Progenitor cell of endocrine pancreas (in vitro differentiated cells): ENCODE data around the gene CCDC190. TPM values are rescaled to one million over a fixed set of nuclear protein-coding genes. Genes with fewer than 3 reads are reported as not detected.

ENCODE experiments used
- DNase-seq: peaks from one replicate; pipeline ENCODE4 v3.0.0; 2021; ENCODE audit warnings: low spot score; ENCODE audit not compliant: unreplicated experiment
- H3K27ac Mint-ChIP-seq: 2 replicates; pipeline ENCODE4 v1.8.0; 2021; ENCODE audit warnings: mild to moderate bottlenecking, moderate library complexity, mixed read lengths
- H3K27me3 Mint-ChIP-seq: 2 replicates; pipeline ENCODE4 v1.8.0; 2021; ENCODE audit warnings: mixed read lengths
- H3K36me3 Mint-ChIP-seq: 2 replicates; pipeline ENCODE4 v1.8.0; 2022; ENCODE audit warnings: mixed read lengths; ENCODE audit not compliant: insufficient read depth
- H3K4me1 Mint-ChIP-seq: 2 replicates; pipeline ENCODE4 v1.8.0; 2021; ENCODE audit warnings: low read depth, mixed read lengths
- H3K4me3 Mint-ChIP-seq: 2 replicates; pipeline ENCODE4 v1.8.0; 2021; ENCODE audit warnings: low read depth, mild to moderate bottlenecking, moderate library complexity, mixed read lengths
- H3K9me3 Mint-ChIP-seq: 2 replicates; pipeline ENCODE4 v1.8.0; 2021; ENCODE audit warnings: low read depth, mixed read lengths
- CTCF ChIP-seq: fragments of 200-600 bp; sonication (generic); IDR thresholded peaks from one replicate; pipeline ENCODE4 v1.5.0; 2021; ENCODE audit warnings: antibody characterized with exemption, mild to moderate bottlenecking; ENCODE audit not compliant: unreplicated experiment
- total RNA-seq: library from RNA; stranded (reverse); gene quantifications from 2 replicates; pipeline ENCODE4 v1.2.1, GENCODE V29; 2021

CCDC190 gene
- total RNA-seq, 1 donor from 2014 or later, result 0.19 TPM

- no peak for DNase-seq
- Mint-ChIP-seq H3K4me1 (peaks cover 19% of the 10 kb centered on the region), H3K36me3 (no peaks in the 10 kb centered on the region), H3K27ac (no peak overlapping the region), H3K9me3 (no peaks in the 10 kb centered on the region), H3K4me3 (no peak overlapping the region), H3K27me3 (no peaks in the 10 kb centered on the region)
- no peak for TF ChIP-seq CTCF
Measured at GRCh38 chr1:162901243-162901642, 40.3 kb upstream of the CCDC190 start.

GRCh38 chr1:162899422-162900146 lies 38.6 kb upstream of the CCDC190 start:
- Mint-ChIP-seq H3K9me3 (no peaks in the 10 kb centered on the region), H3K4me3 (no peak overlapping the region), H3K4me1 (peaks cover 11% of the 10 kb centered on the region), H3K27me3 (no peaks in the 10 kb centered on the region), H3K27ac (no peak overlapping the region), H3K36me3 (no peaks in the 10 kb centered on the region)
- DNase-seq, result no peak
- TF ChIP-seq CTCF, result no peak

GRCh38 chr1:162893612-162893908 lies 32.6 kb upstream of the CCDC190 start:
- no peak overlapping the region for H3K27ac Mint-ChIP-seq
- H3K36me3 Mint-ChIP-seq, result no peaks in the 10 kb centered on the region
- DNase-seq, result no peak
- peaks cover 12% of the 10 kb centered on the region for H3K4me1 Mint-ChIP-seq
- no peaks in the 10 kb centered on the region for H3K9me3 Mint-ChIP-seq
- H3K27me3 Mint-ChIP-seq, result no peaks in the 10 kb centered on the region
- H3K4me3 Mint-ChIP-seq, result no peak overlapping the region
- TF ChIP-seq CTCF, result no peak

- DNase-seq, result no peak
- no peaks in the 10 kb centered on the region for H3K36me3 Mint-ChIP-seq
- H3K27ac Mint-ChIP-seq, result peak overlapping the region; percentile 20
- H3K9me3 Mint-ChIP-seq, result no peaks in the 10 kb centered on the region
- H3K27me3 Mint-ChIP-seq, result no peaks in the 10 kb centered on the region
- TF ChIP-seq CTCF, result no peak
- H3K4me1 Mint-ChIP-seq, result peaks cover 12% of the 10 kb centered on the region
- H3K4me3 Mint-ChIP-seq, result no peak overlapping the region
Measured at GRCh38 chr1:162892906-162893611, 32.1 kb upstream of the CCDC190 start.

GRCh38 chr1:162889989-162890388 lies 29.0 kb upstream of the CCDC190 start:
- peaks cover 23% of the 10 kb centered on the region for H3K4me1 Mint-ChIP-seq

More at GRCh38 chr1:162889989-162890388, 29.0 kb upstream of the CCDC190 start:
- TF ChIP-seq CTCF, result no peak
- no peaks in the 10 kb centered on the region for H3K36me3 Mint-ChIP-seq
- no peak overlapping the region for H3K4me3 Mint-ChIP-seq
- no peaks in the 10 kb centered on the region for H3K27me3 Mint-ChIP-seq
- H3K27ac Mint-ChIP-seq, result no peak overlapping the region
- DNase-seq, result no peak
- no peaks in the 10 kb centered on the region for H3K9me3 Mint-ChIP-seq
